Measurements from ENCODE around the gene SHTN1.

DNA sequence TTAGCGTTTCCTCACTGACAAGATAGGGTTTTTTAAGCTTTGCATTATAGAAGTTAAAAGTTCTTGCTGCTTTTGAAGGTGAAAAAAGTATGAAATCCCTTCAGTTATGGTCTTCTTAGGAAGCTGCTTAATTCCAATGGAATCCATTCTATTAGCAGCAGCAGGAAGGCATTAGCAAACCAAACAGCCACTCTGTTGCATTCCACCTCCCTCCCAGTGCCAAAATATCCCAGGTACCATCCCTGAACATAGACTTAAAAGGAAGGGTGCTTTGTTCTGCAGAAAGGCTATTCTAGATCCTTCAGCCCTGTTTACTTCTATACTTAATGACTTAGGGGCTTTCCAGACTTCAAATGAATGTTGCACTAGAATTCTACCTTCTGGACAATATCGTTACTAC lies 131.9 kb downstream of the SHTN1 start:
- TF ChIP-seq, protein P1, sequence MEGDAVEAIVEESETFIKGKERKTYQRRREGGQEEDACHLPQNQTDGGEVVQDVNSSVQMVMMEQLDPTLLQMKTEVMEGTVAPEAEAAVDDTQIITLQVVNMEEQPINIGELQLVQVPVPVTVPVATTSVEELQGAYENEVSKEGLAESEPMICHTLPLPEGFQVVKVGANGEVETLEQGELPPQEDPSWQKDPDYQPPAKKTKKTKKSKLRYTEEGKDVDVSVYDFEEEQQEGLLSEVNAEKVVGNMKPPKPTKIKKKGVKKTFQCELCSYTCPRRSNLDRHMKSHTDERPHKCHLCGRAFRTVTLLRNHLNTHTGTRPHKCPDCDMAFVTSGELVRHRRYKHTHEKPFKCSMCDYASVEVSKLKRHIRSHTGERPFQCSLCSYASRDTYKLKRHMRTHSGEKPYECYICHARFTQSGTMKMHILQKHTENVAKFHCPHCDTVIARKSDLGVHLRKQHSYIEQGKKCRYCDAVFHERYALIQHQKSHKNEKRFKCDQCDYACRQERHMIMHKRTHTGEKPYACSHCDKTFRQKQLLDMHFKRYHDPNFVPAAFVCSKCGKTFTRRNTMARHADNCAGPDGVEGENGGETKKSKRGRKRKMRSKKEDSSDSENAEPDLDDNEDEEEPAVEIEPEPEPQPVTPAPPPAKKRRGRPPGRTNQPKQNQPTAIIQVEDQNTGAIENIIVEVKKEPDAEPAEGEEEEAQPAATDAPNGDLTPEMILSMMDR (IDR thresholded peaks at IDR 0.05; ENCODE audit: low read depth, low read length, poor library complexity, severe bottlenecking): no peak
- TF ChIP-seq EZH2phosphoT487 (IDR thresholded peaks at IDR 0.05; ENCODE audit: borderline replicate concordance, low read length): no peak

All from DOHH2 (cell line).